HepG2 (cell line): ENCODE data around the gene NEMP2.

Source experiments
- BCL6 ChIP-seq: IDR thresholded peaks from 2 replicates; pipeline ENCODE4 v1.6.1; 2016; ENCODE audit warnings: missing genetic modification reagents, missing compliant biosample characterization
- CCAR2 ChIP-seq: fragments of 200-400 bp; formaldehyde crosslinking; optimal IDR thresholded peaks from 2 replicates; pipeline ENCODE3; 2018; ENCODE audit warnings: low read depth, mild to moderate bottlenecking, low read length, moderate library complexity
- CEBPB ChIP-seq: IDR thresholded peaks from 2 replicates; pipeline ENCODE4 v1.6.1; 2011; ENCODE audit warnings: low read depth, low read length, improper control_type of control experiment, borderline replicate concordance
- RAD51 ChIP-seq: fragments of 450-650 bp; IDR thresholded peaks from 2 replicates; pipeline ENCODE4 v1.6.1; 2016; ENCODE audit warnings: borderline replicate concordance
- SRF ChIP-seq: IDR thresholded peaks from 2 replicates; pipeline ENCODE4 v1.6.1; 2011; ENCODE audit warnings: mild to moderate bottlenecking, low read depth, low read length, moderate library complexity
- STAG1 ChIP-seq: sonication (generic); formaldehyde crosslinking; IDR thresholded peaks from 2 replicates; pipeline ENCODE4 v1.4.0; 2020; ENCODE audit warnings: missing genetic modification reagents
- ZNF207 ChIP-seq: fragments of 450-650 bp; IDR thresholded peaks from 2 replicates; pipeline ENCODE4 v1.6.1; 2016; ENCODE audit warnings: antibody characterized with exemption, borderline replicate concordance
- ZNF446 ChIP-seq: sonication (generic); formaldehyde crosslinking; IDR thresholded peaks from 2 replicates; pipeline ENCODE4 v1.5.0; 2020; ENCODE audit warnings: mild to moderate bottlenecking, missing genetic modification reagents
- ZNF484 ChIP-seq: sonication (generic); formaldehyde crosslinking; IDR thresholded peaks from 2 replicates; pipeline ENCODE4 v1.5.1; 2020; ENCODE audit warnings: mild to moderate bottlenecking, low read depth, missing genetic modification reagents, borderline replicate concordance
- ZNF567 ChIP-seq: sonication (generic); formaldehyde crosslinking; IDR thresholded peaks from 2 replicates; pipeline ENCODE4 v1.8.1; 2023; ENCODE audit warnings: mild to moderate bottlenecking, missing genetic modification reagents, borderline replicate concordance
- ZNF749 ChIP-seq: sonication (generic); formaldehyde crosslinking; IDR thresholded peaks from 2 replicates; pipeline ENCODE4 v1.8.0; 2022; ENCODE audit warnings: mild to moderate bottlenecking, missing genetic modification reagents, moderate library complexity, borderline replicate concordance
- TF ChIP-seq, protein P1 (sequence below): sonication (generic); formaldehyde crosslinking; IDR thresholded peaks from 2 replicates; pipeline ENCODE4 v1.4.0; 2020; ENCODE audit warnings: missing genetic modification reagents
- TF ChIP-seq, protein P2 (sequence below): sonication (generic); formaldehyde crosslinking; IDR thresholded peaks from 2 replicates; pipeline ENCODE4 v1.4.0; 2020; ENCODE audit warnings: mild to moderate bottlenecking, low read depth, missing genetic modification reagents

DNA sequence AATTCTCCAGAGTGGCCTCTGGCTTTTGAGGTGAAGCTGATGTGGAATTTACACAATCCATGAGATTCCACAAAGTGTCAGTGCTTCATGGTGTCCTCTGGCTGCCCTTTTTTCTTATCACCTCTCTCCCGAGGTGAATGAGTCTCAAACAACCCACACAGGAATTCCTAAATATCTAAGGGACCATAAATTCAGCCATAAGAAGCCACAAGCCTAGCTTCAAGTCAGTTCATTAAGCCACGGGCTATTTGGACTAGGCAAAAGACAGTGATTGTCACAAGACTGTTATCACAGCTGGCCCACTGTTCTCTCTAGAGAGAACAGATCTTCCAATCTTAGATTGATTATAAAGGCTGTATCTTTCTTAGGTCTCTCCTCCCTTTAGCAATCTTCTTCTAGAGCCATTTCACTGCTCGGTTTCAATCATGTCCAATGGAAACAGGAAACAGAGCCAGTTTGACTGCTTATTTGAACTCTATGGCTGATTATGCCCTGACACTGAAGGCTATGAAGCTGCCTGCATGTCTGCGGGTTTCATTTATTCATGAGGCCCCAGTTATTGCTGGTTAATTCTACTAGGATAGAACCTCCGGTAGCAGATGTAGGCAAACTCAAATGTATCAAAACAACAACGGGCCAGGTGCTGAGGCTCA is 4.1 kb downstream of the NEMP2 start:
- TF ChIP-seq ZNF207 (no peak), ZNF484 (CRISPR knock-in tag) (no peak), ZNF567 (CRISPR knock-in tag) (no peak), CEBPB (no peak), CCAR2 (no peak), STAG1 (no peak), ZNF749 (no peak), SRF (no peak), ZNF446 (CRISPR knock-in tag) (no peak), RAD51 (no peak), BCL6 (CRISPR knock-in tag) (no peak)
- TF ChIP-seq, protein P1, sequence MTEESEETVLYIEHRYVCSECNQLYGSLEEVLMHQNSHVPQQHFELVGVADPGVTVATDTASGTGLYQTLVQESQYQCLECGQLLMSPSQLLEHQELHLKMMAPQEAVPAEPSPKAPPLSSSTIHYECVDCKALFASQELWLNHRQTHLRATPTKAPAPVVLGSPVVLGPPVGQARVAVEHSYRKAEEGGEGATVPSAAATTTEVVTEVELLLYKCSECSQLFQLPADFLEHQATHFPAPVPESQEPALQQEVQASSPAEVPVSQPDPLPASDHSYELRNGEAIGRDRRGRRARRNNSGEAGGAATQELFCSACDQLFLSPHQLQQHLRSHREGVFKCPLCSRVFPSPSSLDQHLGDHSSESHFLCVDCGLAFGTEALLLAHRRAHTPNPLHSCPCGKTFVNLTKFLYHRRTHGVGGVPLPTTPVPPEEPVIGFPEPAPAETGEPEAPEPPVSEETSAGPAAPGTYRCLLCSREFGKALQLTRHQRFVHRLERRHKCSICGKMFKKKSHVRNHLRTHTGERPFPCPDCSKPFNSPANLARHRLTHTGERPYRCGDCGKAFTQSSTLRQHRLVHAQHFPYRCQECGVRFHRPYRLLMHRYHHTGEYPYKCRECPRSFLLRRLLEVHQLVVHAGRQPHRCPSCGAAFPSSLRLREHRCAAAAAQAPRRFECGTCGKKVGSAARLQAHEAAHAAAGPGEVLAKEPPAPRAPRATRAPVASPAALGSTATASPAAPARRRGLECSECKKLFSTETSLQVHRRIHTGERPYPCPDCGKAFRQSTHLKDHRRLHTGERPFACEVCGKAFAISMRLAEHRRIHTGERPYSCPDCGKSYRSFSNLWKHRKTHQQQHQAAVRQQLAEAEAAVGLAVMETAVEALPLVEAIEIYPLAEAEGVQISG (CRISPR knock-in tag) = no peak
- TF ChIP-seq, protein P2, sequence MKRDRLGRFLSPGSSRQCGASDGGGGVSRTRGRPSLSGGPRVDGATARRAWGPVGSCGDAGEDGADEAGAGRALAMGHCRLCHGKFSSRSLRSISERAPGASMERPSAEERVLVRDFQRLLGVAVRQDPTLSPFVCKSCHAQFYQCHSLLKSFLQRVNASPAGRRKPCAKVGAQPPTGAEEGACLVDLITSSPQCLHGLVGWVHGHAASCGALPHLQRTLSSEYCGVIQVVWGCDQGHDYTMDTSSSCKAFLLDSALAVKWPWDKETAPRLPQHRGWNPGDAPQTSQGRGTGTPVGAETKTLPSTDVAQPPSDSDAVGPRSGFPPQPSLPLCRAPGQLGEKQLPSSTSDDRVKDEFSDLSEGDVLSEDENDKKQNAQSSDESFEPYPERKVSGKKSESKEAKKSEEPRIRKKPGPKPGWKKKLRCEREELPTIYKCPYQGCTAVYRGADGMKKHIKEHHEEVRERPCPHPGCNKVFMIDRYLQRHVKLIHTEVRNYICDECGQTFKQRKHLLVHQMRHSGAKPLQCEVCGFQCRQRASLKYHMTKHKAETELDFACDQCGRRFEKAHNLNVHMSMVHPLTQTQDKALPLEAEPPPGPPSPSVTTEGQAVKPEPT (CRISPR knock-in tag) = no peak
